Stomach (tissue), 9 donors: Measurements from ENCODE around the gene FRMD5. TPM values are rescaled to one million over a fixed set of nuclear protein-coding genes. Genes with fewer than 3 reads are reported as not detected.

Experiments
- DNase-seq, 2 donors: peaks; one replicate each; pipeline versions ENCODE4 v3.0.0 to v3.0.0-alpha.2; 2013 to 2019
- H3K27ac ChIP-seq, 5 donors: fragments of 200-600 bp in 4 of 5; sonication (generic) in 4 of 5; one replicate each; pipeline ENCODE4 v1.5.1; 2013 to 2019; ENCODE audit warnings: mild to moderate bottlenecking in 1 of 5, moderate library complexity in 1 of 5
- H3K27me3 ChIP-seq, 3 donors: fragments of 200-600 bp; sonication (generic); one replicate each; pipeline ENCODE4 v1.5.1; 2017 to 2019; ENCODE audit warnings: mixed run types in 1 of 3
- H3K36me3 ChIP-seq, 4 donors: fragments of 200-600 bp; sonication (generic); 1 replicate in 3 of 4; 2 replicates in 1 of 4; pipeline ENCODE4 v1.5.1; 2016 to 2019
- H3K4me1 ChIP-seq, 4 donors: fragments of 200-600 bp; sonication (generic); one replicate each; pipeline ENCODE4 v1.5.1; 2016 to 2019
- H3K4me3 ChIP-seq, 4 donors: fragments of 200-600 bp; sonication (generic) in 3 of 4; one replicate each; pipeline ENCODE4 v1.5.1; 2016 to 2019; ENCODE audit warnings: mild to moderate bottlenecking in 1 of 4
- H3K9me3 ChIP-seq, 4 donors: fragments of 200-600 bp; sonication (generic); one replicate each; pipeline ENCODE4 v1.5.1; 2016 to 2019
- EP300 ChIP-seq: sonication (generic); formaldehyde crosslinking; IDR thresholded peaks from one replicate; pipeline ENCODE4 v1.6.1; 2017; ENCODE audit warnings: antibody characterized with exemption
- POLR2A ChIP-seq, 4 donors: fragments of 450-650 bp; IDR thresholded peaks; one replicate each; pipeline ENCODE4 v1.6.1; 2016; ENCODE audit warnings: antibody characterized with exemption in 4 of 4, control low read depth in 2 of 4, mild to moderate bottlenecking in 1 of 4, moderate library complexity in 1 of 4
- POLR2AphosphoS5 ChIP-seq, 3 donors: sonication (generic); formaldehyde crosslinking; IDR thresholded peaks; one replicate each; pipeline ENCODE4 v1.6.1; 2016; ENCODE audit warnings: antibody characterized with exemption in 3 of 3
- WGBS, 5 donors: extraction: QIAGEN DNeasy Blood & Tissue Kit in 3 of 5; methylation state at CpG; one replicate each; pipeline versions ENCODE4 v1.1.5 to v1.1.7; 2013 to 2018; 5-methylcytosine and 5-hydroxymethylcytosine counted together
- intact Hi-C: fragments of 100-400 bp; cut with DNase I; formaldehyde crosslinking; loops from one replicate; pipeline ENCODE4 v1.15.1; 2023; ENCODE audit warnings: low total_unique reads
- polyA plus RNA-seq, 3 donors: library from polyadenylated mRNA; stranded (reverse); fragments of 200-250 nt; gene quantifications; one replicate each; pipeline ENCODE4 v1.2.3, GENCODE V29; 2013
- total RNA-seq, 5 donors: library from RNA; depleted of rRNA; stranded (reverse); fragments of >200 nt; gene quantifications; one replicate each; pipeline versions ENCODE4 v1.1.0 to v1.2.3, GENCODE V29; 2014 to 2016
- TF ChIP-seq, protein P1 (sequence below), 7 experiments: fragments of 450-650 bp in 4 of 7; fragments of 200-600 bp in 3 of 7; sonication (generic) in 3 of 7; IDR thresholded peaks; one replicate each; pipeline ENCODE4 v1.5.1; 2016 to 2019; ENCODE audit warnings: antibody characterized with exemption in 7 of 7, control low read depth in 2 of 7, mild to moderate bottlenecking in 1 of 7
- donor health status: healthy with polysubstance abuse.
- donor health status: Bipolar disorder and iron deficiency.
- donor health status: healthy.

FRMD5 gene
- total and polyA plus RNA-seq, 8 donors = 0.40 to 13.0 (median 2.5) TPM

DNA sequence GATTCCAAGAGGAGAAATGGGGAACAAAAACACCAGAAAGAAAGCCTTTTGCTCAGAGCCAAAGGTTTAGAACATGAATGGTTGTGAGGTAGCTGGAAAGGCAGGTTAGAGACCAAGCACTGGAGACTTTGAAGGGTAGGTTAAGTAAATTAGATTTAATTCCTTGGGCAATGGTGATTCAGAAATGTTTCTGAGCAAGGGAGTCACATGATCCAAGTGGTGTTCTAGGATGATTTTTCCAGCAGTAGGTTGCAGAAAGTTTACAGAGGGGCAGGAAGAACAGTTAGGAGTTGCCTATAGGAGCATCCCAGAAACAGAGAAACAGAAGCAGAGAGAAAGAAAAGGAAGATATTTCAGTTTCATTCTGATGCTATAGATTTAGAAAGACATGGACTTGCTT, 228.4 kb downstream of the FRMD5 start:
- Histone ChIP-seq H3K36me3 (no peaks in the 10 kb centered on the region), H3K27me3 (no peaks in the 10 kb centered on the region), H3K27ac (no peak overlapping the region), H3K9me3 (no peaks in the 10 kb centered on the region), H3K4me1 (no peaks in the 10 kb centered on the region), H3K4me3 (no peak overlapping the region)
- TF ChIP-seq EP300 (no peak), POLR2A (IDR thresholded peaks at IDR 0.05) (no peak), POLR2AphosphoS5 (IDR thresholded peaks at IDR 0.05) (no peak)
- no peak for DNase-seq
- intact Hi-C loops = no loop called here

- peaks cover 0 to 5% (median 0%) of the 10 kb centered on the region in 4 donors for H3K4me1 ChIP-seq
- 62 to 77% (median 70%) methylated on average over 2 of the region's 2 CpGs for WGBS, 5 donors
- no peak overlapping the region for H3K4me3 ChIP-seq
- no peaks in the 10 kb centered on the region for H3K36me3 ChIP-seq
- no peak for TF ChIP-seq EP300
- intact Hi-C loops = no loop called here
- H3K9me3 ChIP-seq = no peaks in the 10 kb centered on the region
- peak in 1 of 2 donors; percentile 13 for DNase-seq
- no peak overlapping the region for H3K27ac ChIP-seq
- no peaks in the 10 kb centered on the region for H3K27me3 ChIP-seq
These were observed 236.2 kb downstream of the FRMD5 start for GRCh38 chr15:43958861-43959330.

DNA sequence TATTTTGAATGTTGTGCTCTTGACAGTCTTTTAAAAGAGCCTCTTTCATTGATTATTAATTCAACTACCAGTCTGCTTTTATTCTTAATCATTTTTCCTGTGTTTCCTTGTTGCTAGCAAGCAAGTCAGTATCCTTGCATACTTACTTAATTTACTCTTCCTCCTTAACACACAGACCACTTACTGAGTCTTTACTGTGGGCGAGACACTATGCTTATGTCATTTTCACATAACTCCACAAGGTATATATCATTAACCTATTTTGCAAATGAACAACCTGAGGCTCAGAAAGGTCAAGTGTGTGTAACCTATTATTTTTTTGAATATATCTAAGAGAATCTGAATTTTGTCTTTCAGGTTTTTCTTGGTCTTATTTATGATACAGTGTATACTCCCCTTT, 237.3 kb downstream of the FRMD5 start:
- TF ChIP-seq POLR2AphosphoS5 (IDR thresholded peaks at IDR 0.05) (no peak), POLR2A (IDR thresholded peaks at IDR 0.05) (no peak), EP300 (no peak)
- TF ChIP-seq, protein P1, sequence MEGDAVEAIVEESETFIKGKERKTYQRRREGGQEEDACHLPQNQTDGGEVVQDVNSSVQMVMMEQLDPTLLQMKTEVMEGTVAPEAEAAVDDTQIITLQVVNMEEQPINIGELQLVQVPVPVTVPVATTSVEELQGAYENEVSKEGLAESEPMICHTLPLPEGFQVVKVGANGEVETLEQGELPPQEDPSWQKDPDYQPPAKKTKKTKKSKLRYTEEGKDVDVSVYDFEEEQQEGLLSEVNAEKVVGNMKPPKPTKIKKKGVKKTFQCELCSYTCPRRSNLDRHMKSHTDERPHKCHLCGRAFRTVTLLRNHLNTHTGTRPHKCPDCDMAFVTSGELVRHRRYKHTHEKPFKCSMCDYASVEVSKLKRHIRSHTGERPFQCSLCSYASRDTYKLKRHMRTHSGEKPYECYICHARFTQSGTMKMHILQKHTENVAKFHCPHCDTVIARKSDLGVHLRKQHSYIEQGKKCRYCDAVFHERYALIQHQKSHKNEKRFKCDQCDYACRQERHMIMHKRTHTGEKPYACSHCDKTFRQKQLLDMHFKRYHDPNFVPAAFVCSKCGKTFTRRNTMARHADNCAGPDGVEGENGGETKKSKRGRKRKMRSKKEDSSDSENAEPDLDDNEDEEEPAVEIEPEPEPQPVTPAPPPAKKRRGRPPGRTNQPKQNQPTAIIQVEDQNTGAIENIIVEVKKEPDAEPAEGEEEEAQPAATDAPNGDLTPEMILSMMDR (IDR thresholded peaks at IDR 0.05) = no peak
- no peak overlapping the region for H3K27ac ChIP-seq
- peaks cover 0 to 5% (median 0%) of the 10 kb centered on the region in 4 donors for H3K4me1 ChIP-seq
- DNase-seq = no peak
- H3K4me3 ChIP-seq = no peak overlapping the region
- WGBS, 5 donors = 78 to 88% (median 81%) methylated on average over 1 of the region's 1 CpG
- H3K27me3 ChIP-seq = no peaks in the 10 kb centered on the region
- intact Hi-C loops = no loop called here
- no peaks in the 10 kb centered on the region for H3K9me3 ChIP-seq
- no peaks in the 10 kb centered on the region for H3K36me3 ChIP-seq

DNA sequence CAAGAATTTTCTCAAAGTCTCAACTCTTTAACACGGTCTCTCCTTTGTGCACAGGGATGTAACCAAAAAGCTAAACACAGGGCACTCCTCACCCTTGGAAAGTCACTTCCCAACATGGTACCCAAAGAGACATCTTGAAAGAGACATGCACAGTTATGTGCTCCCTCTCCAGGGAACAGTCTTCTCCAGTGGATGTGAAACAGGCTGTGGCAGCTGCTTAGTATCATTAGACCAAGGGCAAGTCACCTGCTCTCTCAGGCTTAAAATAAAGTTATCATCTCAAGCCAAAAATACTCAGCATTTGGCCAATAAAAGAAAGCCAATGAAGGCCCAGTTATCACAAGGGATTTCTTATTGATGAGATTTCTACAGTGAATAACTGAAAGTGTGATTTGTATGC, 239.9 kb downstream of the FRMD5 start:
- 92 to 100% (median 94%) methylated on average over 1 of the region's 1 CpG for WGBS, 5 donors
- H3K9me3 ChIP-seq = no peaks in the 10 kb centered on the region
- no peaks in the 10 kb centered on the region for H3K27me3 ChIP-seq
- no peak overlapping the region for H3K27ac ChIP-seq
- no peaks in the 10 kb centered on the region for H3K36me3 ChIP-seq
- no peak overlapping the region for H3K4me3 ChIP-seq
- peaks cover 0 to 5% (median 0%) of the 10 kb centered on the region in 4 donors for H3K4me1 ChIP-seq
- intact Hi-C loops = no loop called here
- TF ChIP-seq POLR2A (IDR thresholded peaks at IDR 0.05) (no peak), EP300 (no peak)
- DNase-seq = no peak

GRCh38 chr15:43954181-43954621, 240.9 kb downstream of the FRMD5 start:
- no peak overlapping the region for H3K4me3 ChIP-seq
- no peaks in the 10 kb centered on the region for H3K36me3 ChIP-seq
- H3K27ac ChIP-seq = no peak overlapping the region
- no peaks in the 10 kb centered on the region for H3K27me3 ChIP-seq
- DNase-seq = no peak
- no peaks in the 10 kb centered on the region for H3K9me3 ChIP-seq
- H3K4me1 ChIP-seq = peaks cover 0 to 5% (median 0%) of the 10 kb centered on the region in 4 donors
- TF ChIP-seq EP300 (no peak), POLR2AphosphoS5 (IDR thresholded peaks at IDR 0.05) (no peak), POLR2A (IDR thresholded peaks at IDR 0.05) (no peak)
- TF ChIP-seq, protein P1 (IDR thresholded peaks at IDR 0.05) = no peak
- 67 to 91% (median 74%) methylated on average over 4 of the region's 4 CpGs for WGBS, 5 donors
- intact Hi-C loops = no loop called here

DNA sequence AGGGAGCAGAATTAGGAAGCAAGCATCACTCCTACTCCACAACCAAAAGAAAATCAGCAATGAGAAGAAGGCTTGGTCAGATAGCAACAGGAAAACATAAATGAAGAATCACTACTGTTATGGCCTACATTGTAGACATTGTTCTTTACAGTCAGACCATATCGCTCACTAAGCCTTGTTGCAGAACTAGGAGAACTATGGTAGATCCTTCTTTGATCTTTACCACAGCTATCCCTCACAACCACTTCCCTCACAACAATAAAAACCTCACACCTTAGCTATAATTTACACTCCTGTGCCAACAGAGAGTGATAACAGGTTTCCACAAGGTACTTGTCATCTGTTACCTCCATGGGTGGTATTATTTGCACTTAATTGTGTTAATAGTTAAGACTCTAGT, 241.7 kb downstream of the FRMD5 start:
- Histone ChIP-seq H3K36me3 (no peaks in the 10 kb centered on the region), H3K27ac (no peak overlapping the region), H3K4me1 (peaks cover 0 to under 1% (median 0%) of the 10 kb centered on the region in 4 donors), H3K4me3 (no peak overlapping the region), H3K9me3 (no peaks in the 10 kb centered on the region), H3K27me3 (no peaks in the 10 kb centered on the region)
- intact Hi-C loops = no loop called here
- no peak for TF ChIP-seq EP300
- no peak for TF ChIP-seq POLR2A (IDR thresholded peaks at IDR 0.05)
- no peak for TF ChIP-seq POLR2AphosphoS5 (IDR thresholded peaks at IDR 0.05)
- TF ChIP-seq, protein P1 (IDR thresholded peaks at IDR 0.05) = no peak
- 84 to 100% (median 88%) methylated on average over 1 of the region's 1 CpG for WGBS, 5 donors
- DNase-seq = no peak
